Coronary artery (tissue), 2 donors: ENCODE measurements around the gene SLC28A3.

Source experiments
- DNase-seq: peaks from one replicate; pipeline ENCODE4 v3.0.0-alpha.2; 2017; ENCODE audit warnings: low spot score
- H3K27ac ChIP-seq, 2 donors: fragments of 200-600 bp; sonication (generic); one replicate each; pipeline ENCODE4 v1.5.1; 2016 to 2019
- H3K4me3 ChIP-seq: fragments of 200-600 bp; sonication (generic); 2 replicates; pipeline ENCODE4 v1.5.1; 2016; ENCODE audit warnings: mild to moderate bottlenecking, moderate library complexity
- CTCF ChIP-seq: fragments of 200-600 bp; sonication (generic); IDR thresholded peaks from one replicate; pipeline ENCODE4 v1.5.1; 2019; ENCODE audit warnings: antibody characterized with exemption

SLC28A3 gene

GRCh38 chr9:84293001-84293798 lies 47.4 kb downstream of the SLC28A3 start:
- H3K27ac ChIP-seq: no peak overlapping the region
- TF ChIP-seq CTCF: no peak
- DNase-seq: no peak
- no peak overlapping the region for H3K4me3 ChIP-seq

- DNase-seq: no peak
- TF ChIP-seq CTCF: no peak
- H3K4me3 ChIP-seq: no peak overlapping the region
- no peak overlapping the region for H3K27ac ChIP-seq
These were observed 55.2 kb downstream of the SLC28A3 start for GRCh38 chr9:84285381-84285780.

GRCh38 chr9:84283946-84284345 lies 56.6 kb downstream of the SLC28A3 start:
- no peak for TF ChIP-seq CTCF
- no peak overlapping the region for H3K4me3 ChIP-seq
- DNase-seq: no peak
- H3K27ac ChIP-seq: no peak overlapping the region

GRCh38 chr9:84278130-84278529 lies 62.4 kb downstream of the SLC28A3 start:
- H3K27ac ChIP-seq: no peak overlapping the region
- TF ChIP-seq CTCF: no peak
- no peak for DNase-seq
- H3K4me3 ChIP-seq: no peak overlapping the region

- TF ChIP-seq CTCF: no peak
- no peak for DNase-seq
- no peak overlapping the region for H3K27ac ChIP-seq
- no peak overlapping the region for H3K4me3 ChIP-seq
These were observed 62.9 kb downstream of the SLC28A3 start for GRCh38 chr9:84277646-84278045.

GRCh38 chr9:84276741-84277140 lies 63.8 kb downstream of the SLC28A3 start:
- no peak overlapping the region for H3K27ac ChIP-seq
- no peak for TF ChIP-seq CTCF
- no peak overlapping the region for H3K4me3 ChIP-seq
- DNase-seq: no peak

GRCh38 chr9:84271921-84272556 lies 68.5 kb downstream of the SLC28A3 start:
- no peak for DNase-seq
- Histone ChIP-seq H3K27ac (no peak overlapping the region), H3K4me3 (peak overlapping the region; percentile 57)
- no peak for TF ChIP-seq CTCF
